Neural cell (in vitro differentiated cells): ENCODE measurements around the gene FIBCD1. TPM values are rescaled to one million over a fixed set of nuclear protein-coding genes. Genes with fewer than 3 reads are reported as not detected.

Experiments
- H2AFZ ChIP-seq: fragments of 200-600, 300-800 bp; sonication (generic), shearing (Covaris generic); 2 replicates; pipeline ENCODE4 v1.6.0; 2014; ENCODE audit warnings: low read depth, mild to moderate bottlenecking, antibody characterized with exemption, low read length, moderate library complexity
- H3F3A ChIP-seq: fragments of 200-600 bp; shearing (Covaris generic); 2 replicates; pipeline ENCODE4 v1.6.1; 2016; ENCODE audit warnings: mild to moderate bottlenecking, moderate library complexity, mixed read lengths, antibody characterized with exemption, low read length; ENCODE audit not compliant: insufficient read depth, poor library complexity, severe bottlenecking
- H3K27ac ChIP-seq: fragments of 200-600, 300-800 bp; sonication (generic), shearing (Covaris generic); 2 replicates; pipeline ENCODE4 v1.5.1; 2014; ENCODE audit warnings: mild to moderate bottlenecking, low read length, moderate library complexity
- H3K27me3 ChIP-seq: fragments of 300-800, 200-600 bp; sonication (generic), shearing (Covaris generic); 2 replicates; pipeline ENCODE4 v1.6.0; 2014; ENCODE audit warnings: mild to moderate bottlenecking, low read depth, low read length, moderate library complexity; ENCODE audit not compliant: insufficient read depth
- H3K36me3 ChIP-seq: fragments of 300-800, 200-600 bp; sonication (generic), shearing (Covaris generic); 2 replicates; pipeline ENCODE4 v1.5.1; 2014; ENCODE audit warnings: mild to moderate bottlenecking, antibody characterized with exemption, low read length, moderate library complexity; ENCODE audit not compliant: insufficient read depth
- H3K4me2 ChIP-seq: fragments of 300-800, 200-600 bp; sonication (generic), shearing (Covaris generic); 2 replicates; pipeline ENCODE4 v1.6.0; 2014; ENCODE audit warnings: mild to moderate bottlenecking, low read length
- H3K4me3 ChIP-seq: fragments of 300-800, 200-600 bp; sonication (generic), shearing (Covaris generic); 2 replicates; pipeline ENCODE4 v1.5.1; 2014; ENCODE audit warnings: mild to moderate bottlenecking, low read length, moderate library complexity
- H3K79me2 ChIP-seq: fragments of 200-600 bp; shearing (Covaris generic); replicated peaks from 2 replicates; pipeline ENCODE4 v1.6.0; 2014; ENCODE audit warnings: mild to moderate bottlenecking, low read length, moderate library complexity; ENCODE audit not compliant: insufficient read depth
- H3K9ac ChIP-seq: fragments of 300-800, 200-600 bp; sonication (generic), shearing (Covaris generic); 2 replicates; pipeline ENCODE4 v1.6.1; 2016; ENCODE audit warnings: mild to moderate bottlenecking, low read length, mixed read lengths
- H3K9me2 ChIP-seq: fragments of 200-600 bp; shearing (Covaris generic); 2 replicates; pipeline ENCODE4 v1.6.1; 2016; ENCODE audit warnings: mild to moderate bottlenecking, low read length, mixed read lengths; ENCODE audit not compliant: insufficient read depth
- H3K9me3 ChIP-seq: fragments of 200-600, 300-800 bp; sonication (generic), shearing (Covaris generic); 2 replicates; pipeline ENCODE4 v1.6.1; 2016; ENCODE audit warnings: mild to moderate bottlenecking, mixed run types, low read length, moderate library complexity, mixed read lengths
- H4K20me1 ChIP-seq: fragments of 200-600 bp; shearing (Covaris generic); 2 replicates; pipeline ENCODE4 v1.6.1; 2016; ENCODE audit warnings: mild to moderate bottlenecking, mixed run types; ENCODE audit not compliant: insufficient read depth
- EP300 ChIP-seq: fragments of 450-650 bp; conservative IDR thresholded peaks from 2 replicates; pipeline ENCODE4 v1.6.1; 2014; ENCODE audit warnings: antibody characterized with exemption, mild to moderate bottlenecking, moderate library complexity; ENCODE audit not compliant: poor library complexity, severe bottlenecking
- EZH2 ChIP-seq: fragments of 200-600, 300-800 bp; shearing (Covaris generic), sonication (generic); IDR thresholded peaks from 2 replicates; pipeline ENCODE4 v1.6.1; 2014; ENCODE audit warnings: antibody characterized with exemption, low read length, borderline replicate concordance, mild to moderate bottlenecking; ENCODE audit not compliant: insufficient read depth, poor library complexity, severe bottlenecking
- MXI1 ChIP-seq: fragments of 450-650 bp; conservative IDR thresholded peaks from 2 replicates; pipeline ENCODE4 v1.6.1; 2014; ENCODE audit warnings: antibody characterized with exemption, mild to moderate bottlenecking; ENCODE audit not compliant: poor library complexity, severe bottlenecking
- POLR2AphosphoS5 ChIP-seq: IDR thresholded peaks from 2 replicates; pipeline ENCODE4 v1.6.1; 2012
- RAD21 ChIP-seq: fragments of 450-650 bp; conservative IDR thresholded peaks from 2 replicates; pipeline ENCODE4 v1.6.1; 2014; ENCODE audit warnings: antibody characterized with exemption, mild to moderate bottlenecking, moderate library complexity
- SMC3 ChIP-seq: fragments of 450-650 bp; conservative IDR thresholded peaks from 2 replicates; pipeline ENCODE4 v1.6.1; 2014; ENCODE audit warnings: antibody characterized with exemption, mild to moderate bottlenecking, moderate library complexity; ENCODE audit not compliant: poor library complexity
- TAF1 ChIP-seq: IDR thresholded peaks from 2 replicates; pipeline ENCODE4 v1.6.1; 2012; ENCODE audit warnings: low read depth
- polyA plus RNA-seq: library from polyadenylated mRNA; depleted of rRNA; stranded (reverse); fragments of >200 nt; gene quantifications from 2 replicates; pipeline ENCODE4 v1.2.3, GENCODE V29; 2014
- TF ChIP-seq, protein P1 (sequence below): IDR thresholded peaks from 2 replicates; pipeline ENCODE4 v1.6.1; 2012; ENCODE audit warnings: borderline replicate concordance
- TF ChIP-seq, protein P2 (sequence below): fragments of 450-650 bp; IDR thresholded peaks from 2 replicates; pipeline ENCODE4 v1.5.1; 2014; ENCODE audit warnings: antibody characterized with exemption, mild to moderate bottlenecking, moderate library complexity; ENCODE audit not compliant: poor library complexity, severe bottlenecking

Gene FIBCD1
- polyA plus RNA-seq, 1 donor from 2014 or later: 2.7 TPM

DNA sequence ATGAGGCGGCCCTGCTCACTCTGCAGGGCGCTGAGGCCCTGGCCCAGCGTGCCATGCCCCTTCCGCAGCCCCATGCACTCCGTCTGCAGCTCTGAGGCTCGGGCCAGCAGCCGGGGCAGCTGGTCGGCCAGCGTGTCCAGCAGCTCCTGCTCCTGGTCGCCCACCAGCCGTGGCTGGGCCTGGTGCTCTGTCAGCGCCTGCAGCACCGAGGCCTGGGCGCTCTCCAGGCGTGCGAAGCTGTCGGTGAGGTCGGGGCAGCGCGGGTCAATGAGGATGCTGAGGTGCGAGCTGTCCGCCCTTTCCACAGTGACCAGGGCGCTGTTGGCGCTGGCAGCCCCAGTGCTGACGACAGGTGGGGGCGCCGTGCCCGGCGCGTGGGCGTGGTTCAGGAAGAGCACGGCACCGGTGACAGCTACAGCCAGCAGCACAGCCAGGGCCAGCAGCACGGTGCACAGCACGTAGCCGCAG is 9.4 kb downstream of the FIBCD1 start:
- Histone ChIP-seq H3K36me3 (no peaks in the 10 kb centered on the region), H3K9me2 (no peaks in the 10 kb centered on the region), H3K27me3 (no peaks in the 10 kb centered on the region), H3K4me3 (no peak overlapping the region), H3K9me3 (no peaks in the 10 kb centered on the region), H3K9ac (no peak overlapping the region), H3F3A (no peaks in the 10 kb centered on the region), H4K20me1 (no peaks in the 10 kb centered on the region), H2AFZ (no peak overlapping the region), H3K27ac (no peak overlapping the region), H3K79me2 (no peaks in the 10 kb centered on the region), H3K4me2 (no peak overlapping the region)
- TF ChIP-seq, protein P1, sequence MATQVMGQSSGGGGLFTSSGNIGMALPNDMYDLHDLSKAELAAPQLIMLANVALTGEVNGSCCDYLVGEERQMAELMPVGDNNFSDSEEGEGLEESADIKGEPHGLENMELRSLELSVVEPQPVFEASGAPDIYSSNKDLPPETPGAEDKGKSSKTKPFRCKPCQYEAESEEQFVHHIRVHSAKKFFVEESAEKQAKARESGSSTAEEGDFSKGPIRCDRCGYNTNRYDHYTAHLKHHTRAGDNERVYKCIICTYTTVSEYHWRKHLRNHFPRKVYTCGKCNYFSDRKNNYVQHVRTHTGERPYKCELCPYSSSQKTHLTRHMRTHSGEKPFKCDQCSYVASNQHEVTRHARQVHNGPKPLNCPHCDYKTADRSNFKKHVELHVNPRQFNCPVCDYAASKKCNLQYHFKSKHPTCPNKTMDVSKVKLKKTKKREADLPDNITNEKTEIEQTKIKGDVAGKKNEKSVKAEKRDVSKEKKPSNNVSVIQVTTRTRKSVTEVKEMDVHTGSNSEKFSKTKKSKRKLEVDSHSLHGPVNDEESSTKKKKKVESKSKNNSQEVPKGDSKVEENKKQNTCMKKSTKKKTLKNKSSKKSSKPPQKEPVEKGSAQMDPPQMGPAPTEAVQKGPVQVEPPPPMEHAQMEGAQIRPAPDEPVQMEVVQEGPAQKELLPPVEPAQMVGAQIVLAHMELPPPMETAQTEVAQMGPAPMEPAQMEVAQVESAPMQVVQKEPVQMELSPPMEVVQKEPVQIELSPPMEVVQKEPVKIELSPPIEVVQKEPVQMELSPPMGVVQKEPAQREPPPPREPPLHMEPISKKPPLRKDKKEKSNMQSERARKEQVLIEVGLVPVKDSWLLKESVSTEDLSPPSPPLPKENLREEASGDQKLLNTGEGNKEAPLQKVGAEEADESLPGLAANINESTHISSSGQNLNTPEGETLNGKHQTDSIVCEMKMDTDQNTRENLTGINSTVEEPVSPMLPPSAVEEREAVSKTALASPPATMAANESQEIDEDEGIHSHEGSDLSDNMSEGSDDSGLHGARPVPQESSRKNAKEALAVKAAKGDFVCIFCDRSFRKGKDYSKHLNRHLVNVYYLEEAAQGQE: no peak
- TF ChIP-seq, protein P2, sequence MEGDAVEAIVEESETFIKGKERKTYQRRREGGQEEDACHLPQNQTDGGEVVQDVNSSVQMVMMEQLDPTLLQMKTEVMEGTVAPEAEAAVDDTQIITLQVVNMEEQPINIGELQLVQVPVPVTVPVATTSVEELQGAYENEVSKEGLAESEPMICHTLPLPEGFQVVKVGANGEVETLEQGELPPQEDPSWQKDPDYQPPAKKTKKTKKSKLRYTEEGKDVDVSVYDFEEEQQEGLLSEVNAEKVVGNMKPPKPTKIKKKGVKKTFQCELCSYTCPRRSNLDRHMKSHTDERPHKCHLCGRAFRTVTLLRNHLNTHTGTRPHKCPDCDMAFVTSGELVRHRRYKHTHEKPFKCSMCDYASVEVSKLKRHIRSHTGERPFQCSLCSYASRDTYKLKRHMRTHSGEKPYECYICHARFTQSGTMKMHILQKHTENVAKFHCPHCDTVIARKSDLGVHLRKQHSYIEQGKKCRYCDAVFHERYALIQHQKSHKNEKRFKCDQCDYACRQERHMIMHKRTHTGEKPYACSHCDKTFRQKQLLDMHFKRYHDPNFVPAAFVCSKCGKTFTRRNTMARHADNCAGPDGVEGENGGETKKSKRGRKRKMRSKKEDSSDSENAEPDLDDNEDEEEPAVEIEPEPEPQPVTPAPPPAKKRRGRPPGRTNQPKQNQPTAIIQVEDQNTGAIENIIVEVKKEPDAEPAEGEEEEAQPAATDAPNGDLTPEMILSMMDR: no peak
- TF ChIP-seq RAD21 (no peak), MXI1 (no peak), SMC3 (no peak)

DNA sequence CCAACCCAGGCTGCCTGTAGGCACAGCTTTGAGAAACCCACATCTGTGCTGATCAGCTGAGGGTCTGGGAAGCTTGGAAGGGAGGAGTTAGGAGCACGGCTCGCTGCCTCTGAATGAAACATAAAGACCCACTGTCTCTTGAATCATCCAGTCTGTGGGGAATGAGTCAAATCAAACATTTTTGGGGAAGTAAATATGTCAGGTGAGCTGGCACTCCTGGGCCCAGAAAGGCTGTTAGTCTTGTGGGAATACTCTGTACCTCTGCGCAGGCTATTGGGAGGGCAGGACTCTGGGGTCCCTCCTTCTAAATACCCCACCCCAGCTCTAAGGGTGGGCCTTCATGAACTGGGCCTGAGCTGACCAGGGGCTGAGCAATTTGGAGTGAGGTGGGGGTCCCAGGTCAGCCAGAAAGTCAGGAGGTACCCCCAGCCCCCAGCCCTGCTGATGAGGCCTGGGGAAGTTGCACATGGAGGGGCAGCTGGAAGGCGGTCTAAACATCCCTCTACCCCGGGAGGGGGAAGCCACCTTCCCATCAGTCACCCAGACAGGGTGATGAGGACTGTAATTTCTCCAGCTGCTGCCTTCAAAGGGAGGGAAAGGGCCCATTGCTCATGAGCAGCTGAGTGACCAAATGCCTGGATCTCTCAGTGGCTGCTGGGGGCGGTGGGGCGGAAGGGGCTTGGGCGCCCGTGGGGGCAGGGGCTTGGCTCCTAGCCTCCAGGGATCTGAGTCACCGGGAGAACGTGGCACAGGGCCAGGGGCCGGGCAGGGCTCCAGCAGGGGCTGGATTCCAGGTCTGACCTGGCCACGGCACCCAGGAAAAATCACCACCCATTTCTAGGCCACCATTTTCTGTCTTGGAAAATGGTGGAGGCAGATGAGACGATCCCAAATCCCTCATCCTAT is 10.8 kb downstream of the FIBCD1 start:
- Histone ChIP-seq H3K27me3 (no peaks in the 10 kb centered on the region), H3K36me3 (no peaks in the 10 kb centered on the region), H3K4me2 (no peak overlapping the region), H2AFZ (no peak overlapping the region), H3K9me3 (no peaks in the 10 kb centered on the region), H4K20me1 (no peaks in the 10 kb centered on the region), H3K27ac (no peak overlapping the region), H3K9ac (no peak overlapping the region), H3F3A (no peaks in the 10 kb centered on the region), H3K9me2 (no peaks in the 10 kb centered on the region), H3K79me2 (no peaks in the 10 kb centered on the region), H3K4me3 (no peak overlapping the region)
- TF ChIP-seq, protein P1: no peak
- TF ChIP-seq RAD21 (no peak), MXI1 (no peak), TAF1 (no peak), POLR2AphosphoS5 (no peak), EP300 (no peak), EZH2 (no peak), SMC3 (no peak)
- TF ChIP-seq, protein P2: no peak
